GM13977 (cell line): ENCODE results near the gene TNFSF11.

Experiments used
- DNase-seq: peaks from one replicate; pipeline ENCODE4 v3.0.0; 2012; ENCODE audit warnings: low spot score
- CTCF ChIP-seq: IDR thresholded peaks from 2 replicates; pipeline ENCODE4 v1.5.1; 2012; ENCODE audit warnings: mild to moderate bottlenecking, control low read depth; ENCODE audit not compliant: insufficient read depth; ENCODE audit errors: extremely low read depth, missing control alignments
- in situ Hi-C: fragments of 300-500 bp; cut with MboI; formaldehyde crosslinking; loops from one replicate; pipeline ENCODE4 v1.12.0; 2022; ENCODE audit warnings: low sequenced_read_pairs, low pct_unique_long_range_greater_than_20kb, mixed read lengths, inconsistent platforms; ENCODE audit not compliant: unreplicated experiment

The TNFSF11 gene

GRCh38 chr13:42654212-42654611, 80.3 kb downstream of the TNFSF11 start:
- in situ Hi-C loops = no loop called here
- no peak for DNase-seq
- TF ChIP-seq CTCF = no peak

- in situ Hi-C loops = no loop called here
- no peak for TF ChIP-seq CTCF
- DNase-seq = no peak
Observed at GRCh38 chr13:42654722-42655121, 80.8 kb downstream of the TNFSF11 start.

GRCh38 chr13:42656161-42656560, 82.2 kb downstream of the TNFSF11 start:
- DNase-seq = no peak
- in situ Hi-C loops = no loop called here

GRCh38 chr13:42656958-42657357, 83.0 kb downstream of the TNFSF11 start:
- in situ Hi-C loops = no loop called here
- no peak for TF ChIP-seq CTCF
- DNase-seq = no peak

More at GRCh38 chr13:42656161-42656560, 82.2 kb downstream of the TNFSF11 start:
- no peak for TF ChIP-seq CTCF
